ENCODE measurements around the gene LRP8.

LRP8 gene

GRCh38 chr1:53304527-53304926 is 23.3 kb downstream of the LRP8 start:
- no peak for DNase-seq (ENCODE audit: low read depth)

- DNase-seq (ENCODE audit: low read depth): no peak
These were observed 23.9 kb downstream of the LRP8 start for GRCh38 chr1:53303726-53304515.

GRCh38 chr1:53303243-53303642 is 24.6 kb downstream of the LRP8 start:
- DNase-seq (ENCODE audit: low read depth): no peak

GRCh38 chr1:53299233-53299632 is 28.6 kb downstream of the LRP8 start:
- no peak for DNase-seq (ENCODE audit: low read depth)

GRCh38 chr1:53298045-53298637 is 29.7 kb downstream of the LRP8 start:
- no peak for DNase-seq (ENCODE audit: low read depth)

- DNase-seq (ENCODE audit: low read depth): no peak
These were observed 30.7 kb downstream of the LRP8 start for GRCh38 chr1:53297195-53297594.

GRCh38 chr1:53296117-53296749 is 31.6 kb downstream of the LRP8 start:
- DNase-seq (ENCODE audit: low read depth): no peak

GRCh38 chr1:53295726-53296116 is 32.1 kb downstream of the LRP8 start:
- DNase-seq (ENCODE audit: low read depth): no peak

GRCh38 chr1:53295295-53295694 is 32.6 kb downstream of the LRP8 start:
- DNase-seq (ENCODE audit: low read depth): no peak

- DNase-seq (ENCODE audit: low read depth): peak; percentile 77
These were observed 33.3 kb downstream of the LRP8 start for GRCh38 chr1:53294567-53294966.

GRCh38 chr1:53294061-53294460 is 33.8 kb downstream of the LRP8 start:
- DNase-seq (ENCODE audit: low read depth): no peak

- DNase-seq (ENCODE audit: low read depth): no peak
These were observed 34.7 kb downstream of the LRP8 start for GRCh38 chr1:53293123-53293522.

GRCh38 chr1:53292690-53293089 is 35.2 kb downstream of the LRP8 start:
- DNase-seq (ENCODE audit: low read depth): peak; percentile 38

- no peak for DNase-seq (ENCODE audit: low read depth)
These were observed 36.3 kb downstream of the LRP8 start for GRCh38 chr1:53291574-53291973.

- no peak for DNase-seq (ENCODE audit: low read depth)
These were observed 39.0 kb downstream of the LRP8 start for GRCh38 chr1:53288790-53289429.

GRCh38 chr1:53288002-53288789 is 39.7 kb downstream of the LRP8 start:
- no peak for DNase-seq (ENCODE audit: low read depth)

GRCh38 chr1:53286955-53287354 is 40.9 kb downstream of the LRP8 start:
- no peak for DNase-seq (ENCODE audit: low read depth)

- DNase-seq (ENCODE audit: low read depth): no peak
These were observed 41.7 kb downstream of the LRP8 start for GRCh38 chr1:53285969-53286760.

- no peak for DNase-seq (ENCODE audit: low read depth)
These were observed 42.3 kb downstream of the LRP8 start for GRCh38 chr1:53285546-53285945.

- DNase-seq (ENCODE audit: low read depth): no peak
These were observed 43.4 kb downstream of the LRP8 start for GRCh38 chr1:53284224-53285020.
